Measurements from ENCODE around the gene CLCN2. TPM values are rescaled to one million over a fixed set of nuclear protein-coding genes. Genes with fewer than 3 reads are reported as not detected.

CLCN2 gene
- total and polyA plus RNA-seq, 3 donors from 2014 or later: 46.7 to 118 (median 98.2) TPM

DNA sequence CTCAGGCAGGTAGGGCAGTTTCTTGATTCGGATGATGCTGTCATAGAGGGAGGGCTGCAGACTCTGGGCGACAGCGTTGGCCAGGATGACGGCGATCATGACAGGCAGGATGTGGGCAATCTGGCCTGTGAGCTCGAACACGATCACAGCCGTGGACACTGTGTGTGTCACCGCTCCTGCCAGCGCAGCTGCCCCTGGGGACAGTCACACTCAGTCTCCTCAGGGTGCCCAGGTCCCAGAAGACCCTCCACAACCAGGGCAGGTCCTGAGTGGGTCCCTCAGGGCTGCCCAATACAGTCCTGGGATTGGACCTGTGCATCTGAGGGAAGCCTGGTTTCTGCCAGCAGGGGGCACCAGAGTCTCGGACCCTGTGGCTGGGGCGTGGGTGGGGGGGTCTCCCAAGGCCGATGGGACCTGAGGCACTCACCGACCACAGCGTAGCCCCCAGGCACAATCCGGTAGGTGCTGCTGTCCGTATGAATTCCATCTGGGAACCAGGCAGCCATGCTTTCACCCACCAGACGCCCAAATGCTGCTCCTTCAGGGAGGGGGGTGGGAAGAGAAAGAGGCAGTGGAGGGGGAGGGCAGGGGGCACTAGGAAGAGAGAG, 7.2 kb downstream of the CLCN2 start:
- no peaks in the 10 kb centered on the region for H3K9me3 ChIP-seq
- no peaks in the 10 kb centered on the region for H3K27me3 ChIP-seq
- 73 to 100% methylated on average over 3 to 18 of the region's 18 CpGs for WGBS, 2 donors
- intact Hi-C loops (cut with DNase I; ENCODE audit: low total_unique reads): no loop called here
- no peak overlapping the region for H3K27ac ChIP-seq
- peak; percentile 70 for DNase-seq
- no peaks in the 10 kb centered on the region for H3K36me3 ChIP-seq (ENCODE audit: low read depth, missing control alignments)
- TF ChIP-seq, protein P1, sequence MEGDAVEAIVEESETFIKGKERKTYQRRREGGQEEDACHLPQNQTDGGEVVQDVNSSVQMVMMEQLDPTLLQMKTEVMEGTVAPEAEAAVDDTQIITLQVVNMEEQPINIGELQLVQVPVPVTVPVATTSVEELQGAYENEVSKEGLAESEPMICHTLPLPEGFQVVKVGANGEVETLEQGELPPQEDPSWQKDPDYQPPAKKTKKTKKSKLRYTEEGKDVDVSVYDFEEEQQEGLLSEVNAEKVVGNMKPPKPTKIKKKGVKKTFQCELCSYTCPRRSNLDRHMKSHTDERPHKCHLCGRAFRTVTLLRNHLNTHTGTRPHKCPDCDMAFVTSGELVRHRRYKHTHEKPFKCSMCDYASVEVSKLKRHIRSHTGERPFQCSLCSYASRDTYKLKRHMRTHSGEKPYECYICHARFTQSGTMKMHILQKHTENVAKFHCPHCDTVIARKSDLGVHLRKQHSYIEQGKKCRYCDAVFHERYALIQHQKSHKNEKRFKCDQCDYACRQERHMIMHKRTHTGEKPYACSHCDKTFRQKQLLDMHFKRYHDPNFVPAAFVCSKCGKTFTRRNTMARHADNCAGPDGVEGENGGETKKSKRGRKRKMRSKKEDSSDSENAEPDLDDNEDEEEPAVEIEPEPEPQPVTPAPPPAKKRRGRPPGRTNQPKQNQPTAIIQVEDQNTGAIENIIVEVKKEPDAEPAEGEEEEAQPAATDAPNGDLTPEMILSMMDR (IDR thresholded peaks at IDR 0.05): peak in 2 of 3 experiments; percentile 43 to 64
- no peak for TF ChIP-seq POLR2A (IDR thresholded peaks at IDR 0.05)
- H3K4me1 ChIP-seq: peaks cover 66% of the 10 kb centered on the region
- no peak overlapping the region for H3K4me3 ChIP-seq

DNA sequence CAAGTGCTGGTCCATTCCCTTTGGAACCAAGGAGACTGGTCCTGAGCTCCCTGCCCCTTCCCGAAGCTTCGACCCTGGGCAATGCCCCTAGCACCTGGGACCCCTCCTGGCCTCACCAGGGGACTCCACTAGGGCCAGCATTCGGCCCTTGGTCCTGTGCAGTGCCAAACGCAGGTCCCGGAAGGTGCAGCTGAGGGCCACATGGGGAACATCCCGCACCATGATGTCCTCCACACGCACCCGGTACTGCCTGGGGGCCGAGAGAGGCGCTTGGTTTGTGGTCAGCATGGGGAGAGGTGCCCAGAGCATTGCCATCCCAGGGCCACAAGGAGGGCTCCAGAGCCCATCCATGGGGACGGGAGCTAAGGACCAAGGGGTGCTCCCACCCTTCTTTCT, 7.9 kb downstream of the CLCN2 start:
- 89 to 90% methylated on average over 2 to 6 of the region's 11 CpGs for WGBS, 2 donors

DNA sequence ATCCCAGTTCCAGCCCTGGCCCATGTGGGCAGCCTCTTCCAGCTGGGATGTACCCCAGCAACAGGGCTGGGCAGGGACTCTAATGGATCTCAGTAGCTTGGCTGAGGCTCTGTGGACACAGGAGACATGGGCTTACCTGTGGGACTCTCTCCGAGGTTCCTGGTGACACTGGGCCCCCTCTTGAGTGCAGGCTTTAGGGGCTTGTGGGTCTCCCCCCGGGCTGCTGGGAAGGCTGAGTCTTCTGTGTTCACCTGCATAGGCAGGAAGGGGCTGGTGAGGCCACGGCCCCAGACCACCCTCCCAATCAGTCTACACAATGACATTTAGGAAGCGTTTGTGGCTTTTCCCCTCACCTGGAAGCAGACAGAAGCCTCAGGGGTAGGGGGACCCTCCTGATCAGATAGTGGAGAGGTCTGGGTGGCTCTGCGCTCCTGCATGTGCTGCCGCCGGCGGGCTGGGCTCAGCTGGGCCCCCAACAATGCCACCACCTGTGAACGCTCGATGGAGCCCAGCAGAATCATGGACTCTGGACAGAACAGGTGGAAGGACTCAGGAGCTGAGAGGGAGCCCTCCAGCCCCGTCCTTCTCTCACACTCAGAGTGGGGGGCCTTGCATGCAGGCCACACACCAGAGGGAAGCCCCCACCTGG, 8.4 kb downstream of the CLCN2 start:
- Histone ChIP-seq H3K9me3 (no peaks in the 10 kb centered on the region), H3K27ac (peak overlapping the region in 1 of 2 donors; percentile 56), H3K27me3 (no peaks in the 10 kb centered on the region), H3K36me3 (ENCODE audit: low read depth, missing control alignments) (no peaks in the 10 kb centered on the region), H3K4me1 (peaks cover 66% of the 10 kb centered on the region), H3K4me3 (no peak overlapping the region)
- 86 to 93% methylated on average over 8 of the region's 11 CpGs for WGBS, 2 donors
- TF ChIP-seq, protein P1 (IDR thresholded peaks at IDR 0.05): no peak
- TF ChIP-seq POLR2A (IDR thresholded peaks at IDR 0.05): no peak
- intact Hi-C loops (cut with DNase I; ENCODE audit: low total_unique reads): no loop called here
- no peak for DNase-seq

More for the DNA sequence above, 7.9 kb downstream of the CLCN2 start:
- intact Hi-C loops (cut with DNase I; ENCODE audit: low total_unique reads): no loop called here
- H3K4me3 ChIP-seq: no peak overlapping the region
- no peak overlapping the region for H3K27ac ChIP-seq
- peaks cover 66% of the 10 kb centered on the region for H3K4me1 ChIP-seq
- no peaks in the 10 kb centered on the region for H3K27me3 ChIP-seq
- no peak for TF ChIP-seq POLR2A (IDR thresholded peaks at IDR 0.05)
- TF ChIP-seq, protein P1 (IDR thresholded peaks at IDR 0.05): no peak
- no peaks in the 10 kb centered on the region for H3K36me3 ChIP-seq (ENCODE audit: low read depth, missing control alignments)
- no peaks in the 10 kb centered on the region for H3K9me3 ChIP-seq
- no peak for DNase-seq

DNA sequence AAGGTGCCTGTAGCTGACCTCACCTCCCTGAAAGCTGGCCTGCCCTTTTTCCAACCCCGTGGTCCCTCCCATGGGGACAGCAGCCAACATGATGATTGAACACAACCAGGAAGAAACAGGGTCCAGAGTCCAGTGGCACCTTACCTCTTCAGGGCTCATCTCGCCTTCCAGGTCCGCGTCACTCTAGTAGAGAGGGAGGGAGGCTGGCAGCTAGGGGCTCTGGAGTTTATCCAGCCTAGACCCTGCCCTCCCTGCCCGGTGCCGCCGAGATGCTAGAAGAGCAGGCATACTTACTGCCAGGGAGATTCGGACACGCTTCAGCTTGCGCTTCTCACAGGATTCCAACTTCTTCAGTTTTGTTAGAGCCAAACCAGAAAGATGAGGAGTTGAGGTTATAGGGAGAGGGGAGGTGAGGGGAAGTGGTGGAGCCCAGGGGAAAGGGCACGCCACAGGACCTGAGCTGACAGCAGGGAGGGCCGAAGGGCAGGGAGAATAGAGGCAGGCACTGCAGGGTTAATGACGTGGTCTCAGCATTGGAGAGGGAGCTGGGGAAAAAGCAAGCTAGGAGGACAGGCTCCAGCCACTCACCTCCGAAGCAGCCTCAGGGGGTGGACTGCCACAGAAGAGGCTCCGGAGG, 9.1 kb downstream of the CLCN2 start:
- H3K4me1 ChIP-seq: peaks cover 67% of the 10 kb centered on the region
- H3K36me3 ChIP-seq (ENCODE audit: low read depth, missing control alignments): no peaks in the 10 kb centered on the region
- no peak overlapping the region for H3K4me3 ChIP-seq
- no peak for TF ChIP-seq POLR2A (IDR thresholded peaks at IDR 0.05)
- TF ChIP-seq, protein P1 (IDR thresholded peaks at IDR 0.05): no peak
- intact Hi-C loops (cut with DNase I; ENCODE audit: low total_unique reads): no loop called here
- DNase-seq: no peak
- peak overlapping the region in 1 of 2 donors; percentile 56 for H3K27ac ChIP-seq
- no peaks in the 10 kb centered on the region for H3K27me3 ChIP-seq
- H3K9me3 ChIP-seq: no peaks in the 10 kb centered on the region
- 77 to 81% methylated on average over 15 of the region's 15 CpGs for WGBS, 2 donors

All from testis (tissue), 3 donors.